ENCODE measurements around the gene PTMA.
"Not testable (repeated sequence)": the region's sequence is repeated elsewhere in the genome, so short reads cannot be mapped to it uniquely, and the experiment has no call there.

Gene PTMA, protein sequence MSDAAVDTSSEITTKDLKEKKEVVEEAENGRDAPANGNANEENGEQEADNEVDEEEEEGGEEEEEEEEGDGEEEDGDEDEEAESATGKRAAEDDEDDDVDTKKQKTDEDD

DNA sequence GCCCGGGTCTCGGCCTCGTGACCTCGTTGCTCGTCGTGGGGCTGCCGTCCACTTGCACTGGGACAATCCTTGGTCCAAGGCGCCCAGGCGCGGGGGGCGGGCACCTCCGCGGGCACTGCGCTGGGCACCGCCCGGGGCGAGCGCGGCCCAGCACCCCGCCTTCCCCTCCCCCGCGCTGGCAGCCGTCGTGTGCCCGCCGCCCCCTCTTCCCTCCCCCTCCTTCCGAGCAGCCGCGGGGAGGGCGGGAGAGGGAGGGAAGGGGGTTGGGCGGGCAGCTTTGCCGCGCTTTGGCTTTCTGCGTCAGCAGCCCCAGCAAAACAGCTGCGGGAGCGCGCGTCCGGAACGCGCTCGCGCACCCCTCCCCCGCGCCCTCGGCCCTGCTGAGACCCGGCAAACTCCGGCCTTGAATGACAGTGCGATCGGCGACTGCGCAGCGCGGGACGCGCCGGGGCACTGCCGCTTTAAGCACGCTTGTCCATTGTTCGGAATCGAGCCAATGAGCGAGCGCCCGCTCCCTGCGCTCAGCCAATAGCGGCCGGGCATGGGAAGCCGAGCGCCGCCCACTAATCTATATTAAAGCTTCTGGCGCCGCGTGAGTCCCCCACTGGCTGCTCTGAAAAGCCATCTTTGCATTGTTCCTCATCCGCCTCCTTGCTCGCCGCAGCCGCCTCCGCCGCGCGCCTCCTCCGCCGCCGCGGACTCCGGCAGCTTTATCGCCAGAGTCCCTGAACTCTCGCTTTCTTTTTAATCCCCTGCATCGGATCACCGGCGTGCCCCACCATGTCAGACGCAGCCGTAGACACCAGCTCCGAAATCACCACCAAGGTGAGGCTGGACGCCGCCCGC is at the start of gene PTMA:
Gene PTMA, plus strand, starts transcription at position 599 of the 846 bp plus-strand sequence. Its CDS starts 182 bp downstream, at position 781.
- peak; percentile 98 to 99 (median 99) for DNase-seq (ENCODE audit: low read depth in 2 of 3, low spot score in 1 of 3)

DNA sequence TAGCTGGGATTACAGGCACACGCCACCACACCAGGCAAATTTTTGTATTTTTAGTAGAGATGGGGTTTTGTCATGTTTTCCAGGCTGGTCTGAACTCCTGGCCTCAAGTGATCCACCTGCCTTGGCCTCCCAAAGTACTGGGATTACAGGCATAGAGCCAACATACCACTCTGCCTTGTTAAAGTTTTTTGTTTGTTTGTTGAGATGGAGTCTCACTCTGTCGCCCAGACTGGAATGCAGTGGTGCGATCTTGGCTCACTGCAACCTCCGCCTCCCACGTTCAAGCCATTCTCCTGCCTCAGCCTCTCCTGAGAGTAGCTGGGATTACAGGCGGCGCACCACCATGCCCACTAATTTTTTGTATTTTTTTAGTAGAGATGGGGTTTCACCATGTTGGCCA is 48.3 kb upstream of the PTMA start:
- not testable (repeated sequence) for DNase-seq (ENCODE audit: low read depth in 2 of 3, low spot score in 1 of 3)

DNA sequence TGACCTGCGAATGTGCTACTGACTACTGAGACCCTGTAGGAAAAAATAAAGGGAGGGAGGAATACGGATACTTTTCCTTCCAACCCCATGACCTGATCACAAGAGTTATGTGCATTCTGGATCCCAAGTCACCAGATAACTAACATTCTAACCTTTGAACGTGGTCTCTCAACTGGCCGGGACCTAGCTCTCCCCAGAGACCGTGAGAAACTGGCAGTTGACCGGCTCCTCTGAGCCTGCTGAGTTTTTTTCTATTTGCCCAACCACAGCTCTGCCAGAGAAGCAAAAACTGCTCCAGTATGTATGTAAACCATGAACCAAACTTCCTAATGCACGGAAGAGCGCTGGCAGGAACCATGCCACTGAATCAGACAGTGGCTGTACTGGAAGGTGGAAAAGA is 47.5 kb upstream of the PTMA start:
- no peak for DNase-seq (ENCODE audit: low read depth in 2 of 3, low spot score in 1 of 3)

DNA sequence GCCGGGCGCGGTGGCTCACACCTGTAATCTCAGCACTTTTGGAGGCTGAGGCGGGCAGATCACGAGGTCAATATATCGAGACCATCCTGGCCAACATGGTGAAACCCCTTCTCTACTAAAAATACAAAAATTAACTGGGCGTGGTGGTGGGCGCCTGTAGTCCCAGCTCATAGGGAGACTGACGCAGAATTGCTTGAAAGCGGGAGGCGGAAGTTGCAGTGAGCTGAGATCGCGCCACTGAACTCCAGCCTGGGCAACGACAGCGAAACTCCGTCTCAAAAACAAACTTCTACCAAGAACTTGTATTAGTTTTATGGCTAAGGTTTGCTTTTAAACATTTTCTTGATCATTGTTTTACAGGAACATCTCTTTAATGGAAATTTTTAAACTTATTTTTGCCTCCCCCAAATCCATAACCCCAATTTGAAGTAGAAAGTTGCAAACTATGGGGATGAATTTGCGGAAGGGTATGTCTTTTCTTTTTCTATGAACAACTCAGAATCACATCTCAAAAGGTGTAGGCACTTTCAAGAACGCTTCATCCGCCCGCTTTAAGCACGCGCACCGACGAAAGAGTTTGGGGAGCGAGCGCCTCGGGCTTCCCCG is 46.8 kb upstream of the PTMA start:
- DNase-seq (ENCODE audit: low read depth in 2 of 3, low spot score in 1 of 3): no peak

DNA sequence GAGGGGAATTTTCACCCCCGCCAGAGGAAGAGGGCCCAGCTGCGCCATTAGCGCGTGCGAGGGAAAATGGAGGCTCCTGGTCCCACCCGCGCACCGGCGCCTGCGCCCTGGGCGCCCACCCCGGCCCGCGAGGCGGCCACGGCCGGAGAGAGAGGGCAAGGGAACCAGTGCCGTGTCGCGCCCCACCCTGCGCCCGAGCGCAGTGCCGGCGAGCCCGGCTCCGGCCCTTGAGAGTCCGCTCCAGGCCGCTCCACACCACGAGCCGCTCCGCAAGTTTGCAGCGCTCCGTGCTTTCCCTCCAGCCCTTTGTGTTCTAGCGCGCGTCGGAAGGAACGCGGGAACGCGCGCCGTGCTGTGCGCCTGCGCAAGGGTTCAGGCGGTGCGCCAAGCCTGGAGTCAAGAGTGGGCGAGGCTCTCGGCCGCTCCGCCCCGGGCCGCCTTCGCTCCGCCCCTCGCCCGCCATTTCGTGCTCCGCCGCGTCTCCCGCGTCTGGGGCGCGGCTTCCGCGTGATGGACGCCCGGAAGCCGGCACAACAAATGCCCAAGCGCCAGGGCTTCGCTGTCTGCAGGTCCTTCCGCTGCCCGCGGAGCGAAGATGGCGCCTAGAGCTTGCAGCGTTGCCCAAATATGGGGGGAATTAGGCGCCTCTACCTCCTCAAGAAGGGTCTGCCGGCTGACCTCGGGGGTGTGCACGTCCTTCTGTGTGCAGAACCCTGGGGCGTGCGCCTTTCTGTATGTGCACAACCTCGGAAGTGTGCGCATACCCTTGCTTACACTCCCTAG is 46.1 kb upstream of the PTMA start:
- DNase-seq (ENCODE audit: low read depth in 2 of 3, low spot score in 1 of 3): peak; percentile 93 to 94 (median 93)

DNA sequence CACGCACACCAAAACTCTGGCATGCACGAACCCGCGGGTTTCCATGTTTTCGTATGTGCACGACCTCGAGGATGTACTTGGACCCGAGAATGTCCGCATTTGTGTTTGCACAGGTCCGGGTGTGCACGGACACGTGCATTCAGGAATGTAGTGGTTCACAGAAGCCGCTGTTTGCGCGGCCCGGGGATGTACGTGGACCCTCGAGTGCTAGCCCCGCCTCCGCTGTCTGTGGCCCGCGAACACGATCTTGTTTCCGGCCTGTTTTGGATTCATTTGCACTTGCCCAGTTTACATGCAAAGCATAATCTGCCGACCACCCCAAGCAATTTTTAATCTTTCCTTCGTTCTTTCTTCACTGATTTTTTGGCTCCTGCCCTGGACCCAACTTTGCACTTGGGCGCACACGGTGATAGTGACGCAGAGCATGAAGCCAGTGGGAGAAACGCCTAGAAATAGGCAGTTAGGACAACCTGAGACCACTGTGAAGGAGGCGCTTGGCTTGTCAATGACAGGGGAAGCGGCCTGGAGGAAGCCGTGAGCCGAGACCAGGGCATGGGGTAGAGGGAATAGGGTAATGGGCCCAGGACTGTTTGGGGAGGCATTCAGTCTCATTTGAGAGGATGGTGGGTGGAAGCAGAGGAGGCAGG is 45.4 kb upstream of the PTMA start:
- DNase-seq (ENCODE audit: low read depth in 2 of 3, low spot score in 1 of 3): no peak

DNA sequence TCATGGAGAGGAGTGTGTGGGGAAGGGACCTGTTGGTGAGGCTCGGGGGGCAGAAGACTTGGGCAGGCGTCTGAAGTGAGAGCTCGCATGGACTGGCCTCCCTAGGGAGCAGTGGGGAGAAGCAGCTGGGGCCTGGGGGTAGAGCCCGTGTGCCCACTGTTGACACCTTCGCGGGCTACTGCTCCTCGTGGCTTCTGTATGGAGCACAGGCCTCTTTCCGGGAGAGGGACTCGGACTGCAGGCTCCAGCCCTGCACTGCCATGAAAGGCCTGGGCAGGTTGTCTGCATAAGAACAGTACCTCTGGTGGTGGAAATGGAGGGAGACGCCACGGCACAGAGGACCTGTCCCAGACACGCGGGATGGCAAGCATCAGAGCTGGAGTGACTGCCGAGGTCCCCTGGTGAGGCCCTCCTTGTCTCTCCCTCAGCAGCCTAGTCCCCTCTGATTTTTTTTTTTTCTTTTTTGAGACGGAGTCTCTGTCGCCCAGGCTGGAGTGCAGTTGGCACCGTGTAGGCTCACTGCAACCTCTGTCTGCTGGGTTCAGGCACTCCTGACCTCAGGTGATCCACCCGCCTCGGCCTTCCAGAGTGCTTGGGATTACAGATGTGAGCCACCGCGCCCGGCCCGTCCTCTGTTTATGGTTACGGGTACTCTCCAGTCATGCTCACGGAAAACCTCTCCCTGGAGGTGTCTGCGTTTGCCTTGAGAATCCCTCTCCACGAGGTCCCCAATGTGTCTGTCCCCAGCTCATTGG is 44.7 kb upstream of the PTMA start:
- no peak for DNase-seq (ENCODE audit: low read depth in 2 of 3, low spot score in 1 of 3)

DNA sequence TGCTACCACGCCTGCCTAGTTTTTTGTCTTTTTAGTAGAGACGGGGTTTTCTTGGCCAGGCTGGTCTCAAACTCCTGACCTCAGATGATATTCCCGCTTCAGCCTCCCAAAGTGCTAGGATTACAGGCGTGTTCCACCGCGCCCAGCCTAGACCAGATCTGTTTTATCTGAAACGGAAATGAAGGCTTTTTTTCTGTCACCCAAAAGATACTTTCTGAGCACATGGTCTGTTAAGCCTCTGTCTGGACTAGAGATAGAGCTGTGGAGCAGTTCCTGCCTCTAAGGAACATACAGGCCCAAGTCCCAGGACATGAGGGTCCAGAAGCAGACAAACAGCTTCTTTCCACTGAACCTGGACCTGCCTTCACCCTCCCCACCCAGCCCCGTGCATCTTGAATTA is 43.6 kb upstream of the PTMA start:
- DNase-seq (ENCODE audit: low read depth in 2 of 3, low spot score in 1 of 3): no peak

DNA sequence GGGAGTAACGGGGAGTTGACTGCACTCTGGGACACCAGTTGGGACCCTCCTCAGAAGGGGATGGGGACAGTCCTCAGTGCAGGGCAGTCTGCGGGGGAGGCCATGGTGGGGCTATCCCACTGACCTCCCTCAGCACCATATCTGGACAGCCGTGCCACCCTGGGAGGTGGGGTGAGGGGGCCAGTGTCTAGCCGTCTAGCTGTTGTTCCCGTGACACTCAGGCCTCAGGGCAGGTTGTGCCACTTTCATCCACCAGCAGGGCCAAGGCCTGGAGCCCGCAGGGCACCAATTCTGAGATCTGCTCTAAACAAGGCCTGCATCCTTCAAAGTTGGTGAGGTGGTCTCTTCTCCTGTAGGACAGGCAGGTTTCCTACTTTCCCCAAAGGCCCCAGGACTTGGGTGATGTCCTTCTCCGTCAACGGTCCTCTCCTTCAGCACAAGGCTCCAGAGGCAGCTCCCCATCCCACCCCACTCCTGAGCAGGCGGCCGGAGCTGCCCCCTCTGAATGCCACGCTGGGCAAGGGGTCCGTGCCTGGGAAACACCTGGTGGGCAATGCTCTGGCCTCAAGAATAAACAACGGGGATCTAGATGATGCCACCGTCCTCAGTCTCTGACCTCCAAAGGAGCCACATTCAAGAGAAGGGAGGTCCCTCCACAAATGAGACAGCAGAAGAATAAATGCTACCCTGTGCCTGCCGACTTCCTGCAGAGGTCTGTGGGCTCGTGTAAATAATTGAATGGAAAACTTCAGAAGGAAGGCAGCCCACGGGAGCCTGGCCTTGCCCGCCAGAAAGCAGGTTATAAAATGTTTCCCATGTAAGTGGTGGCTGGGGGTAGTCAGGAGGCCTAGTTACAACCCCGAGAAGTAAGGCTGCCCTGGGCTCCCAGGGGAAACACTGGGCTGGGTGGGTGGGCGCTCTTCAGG is 42.8 kb upstream of the PTMA start:
- no peak for DNase-seq (ENCODE audit: low read depth in 2 of 3, low spot score in 1 of 3)

DNA sequence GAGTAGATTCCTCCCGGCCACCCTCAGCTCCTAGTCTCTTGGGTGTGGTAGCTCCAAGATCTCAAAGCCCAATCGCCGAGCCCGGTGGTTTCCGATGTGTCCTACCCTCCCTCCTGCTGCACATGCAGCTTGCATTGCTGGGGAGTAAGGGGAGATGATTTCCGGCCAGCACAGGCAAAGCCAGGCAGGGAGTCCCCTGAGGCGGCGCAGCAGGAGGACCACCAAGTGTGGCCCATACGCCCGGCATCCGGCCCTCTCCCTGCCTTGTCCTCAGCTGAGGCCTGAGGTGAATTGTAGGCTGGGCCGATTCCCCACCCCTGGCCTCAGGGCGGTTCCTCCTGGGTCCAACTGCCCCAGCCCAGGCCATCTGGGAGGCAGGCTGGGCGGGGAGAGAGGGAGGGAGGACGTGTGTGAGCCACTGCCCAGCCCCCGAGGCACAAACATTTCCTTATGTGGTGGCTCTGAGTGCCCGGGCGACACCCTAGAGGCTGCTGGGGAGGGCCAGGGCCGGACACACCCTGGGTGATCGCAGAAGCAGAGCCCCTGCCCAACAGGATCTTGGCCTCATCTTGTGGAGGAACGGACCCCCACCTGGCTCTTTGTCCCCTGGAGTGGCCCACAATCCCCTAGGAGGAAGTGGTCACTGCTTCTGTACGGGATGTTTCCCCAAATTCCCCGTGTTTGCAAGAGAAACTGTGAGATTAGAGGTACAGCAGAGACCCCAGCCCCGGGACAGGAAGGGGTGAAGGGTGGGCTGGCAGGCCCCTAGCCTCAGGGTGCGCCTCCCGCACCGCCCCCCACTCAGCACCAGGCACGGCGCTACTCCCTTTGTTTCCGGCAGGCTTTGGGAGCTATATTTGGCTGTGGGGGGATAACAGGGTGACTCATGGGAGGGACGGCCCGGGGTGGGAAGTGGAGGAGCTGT is 41.9 kb upstream of the PTMA start:
- DNase-seq (ENCODE audit: low read depth in 2 of 3, low spot score in 1 of 3): no peak

DNA sequence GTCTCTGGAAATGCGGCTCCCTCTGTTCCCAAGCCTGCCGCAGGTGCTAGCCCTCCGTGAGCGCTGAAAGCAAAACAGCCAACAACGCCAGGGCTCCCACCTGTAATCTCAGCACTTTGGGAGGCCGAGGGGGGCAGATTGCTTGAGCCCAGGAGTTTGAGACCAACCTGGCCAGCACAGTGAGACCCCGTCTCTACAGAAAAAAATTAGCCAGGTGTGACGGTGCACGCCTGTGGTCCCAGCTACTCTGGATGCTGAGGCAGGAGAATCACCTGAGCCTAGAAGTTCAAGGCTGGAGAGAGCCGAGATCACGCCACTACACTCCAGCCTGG is 41.3 kb upstream of the PTMA start:
- no peak for DNase-seq (ENCODE audit: low read depth in 2 of 3, low spot score in 1 of 3)

DNA sequence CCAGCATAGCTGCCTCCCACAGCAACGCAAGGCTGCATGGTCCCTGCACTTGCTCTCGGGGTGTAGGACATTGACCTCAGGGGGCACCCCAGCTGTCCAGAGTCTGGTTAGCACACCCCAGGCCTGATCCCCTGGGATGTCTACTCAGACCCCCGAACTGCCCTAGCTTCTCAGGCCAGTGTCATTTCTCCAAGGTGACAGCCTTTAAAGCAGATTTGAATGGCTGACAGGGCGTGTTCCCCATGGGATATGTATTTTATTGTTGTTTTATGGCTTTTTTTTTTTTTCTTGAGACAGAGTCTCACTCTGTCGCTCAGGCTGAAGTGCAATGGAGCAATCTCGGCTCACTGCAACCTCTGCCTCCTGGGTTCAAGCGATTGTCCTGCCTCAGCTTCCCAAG is 40.8 kb upstream of the PTMA start:
- DNase-seq (ENCODE audit: low read depth in 2 of 3, low spot score in 1 of 3): no peak

DNA sequence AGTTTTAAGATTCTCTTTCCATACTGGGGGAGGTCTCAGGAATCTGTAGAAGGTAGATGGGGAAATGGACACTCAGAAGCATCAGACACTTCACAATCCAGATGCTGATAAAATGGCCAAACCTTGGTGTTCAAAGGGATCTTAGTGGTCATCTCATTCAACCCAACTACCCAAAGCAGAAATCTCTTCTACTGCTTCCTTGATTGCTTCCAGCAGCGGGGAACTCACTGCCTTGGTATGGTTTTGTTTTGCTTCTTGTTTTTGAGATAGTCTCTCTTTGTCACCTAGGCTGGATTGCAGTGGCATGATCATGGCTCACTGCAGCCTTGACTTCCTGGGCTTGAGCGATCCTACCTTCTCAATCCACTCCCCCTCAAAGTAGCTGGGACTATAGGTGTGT is 39.3 kb upstream of the PTMA start:
- DNase-seq (ENCODE audit: low read depth in 2 of 3, low spot score in 1 of 3): no peak

DNA sequence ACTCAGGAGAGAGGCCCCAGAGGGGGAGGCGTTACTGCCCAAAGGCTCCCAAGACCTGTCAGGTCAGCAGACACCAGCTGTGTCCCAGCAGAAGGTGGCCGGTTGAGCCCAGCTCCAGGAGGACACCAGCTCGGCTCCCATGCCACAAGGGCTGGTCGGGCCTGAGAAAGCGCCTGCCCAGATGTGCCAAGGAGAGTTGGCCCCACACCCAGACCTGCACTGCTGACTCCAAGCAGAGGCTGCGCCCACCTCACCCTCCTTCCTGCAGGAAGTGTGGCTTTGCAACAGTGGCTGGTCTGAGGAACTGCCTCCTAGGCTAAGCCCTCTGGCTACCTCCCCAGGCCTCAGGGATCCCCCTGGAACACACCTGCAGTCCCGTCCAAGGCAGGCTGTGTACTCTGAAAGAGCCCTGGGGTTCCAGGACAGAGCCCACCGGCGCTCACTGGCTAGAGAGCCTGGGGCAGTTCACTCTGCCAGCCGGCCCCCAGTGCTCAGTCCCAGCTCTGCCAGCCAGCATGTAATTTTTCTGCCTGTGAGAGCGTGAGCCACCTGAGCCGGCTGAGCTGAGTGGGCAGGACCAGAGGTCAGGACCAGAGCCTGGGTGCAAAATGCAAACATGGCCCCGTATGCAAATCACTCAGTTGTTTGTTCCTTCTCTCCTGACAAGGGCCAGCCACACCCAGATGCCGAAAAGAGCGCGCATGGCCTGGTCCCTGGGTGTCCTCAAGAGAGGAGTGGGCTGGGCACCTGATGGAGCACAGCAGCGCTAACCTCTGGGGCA is 36.9 kb upstream of the PTMA start:
- no peak for DNase-seq (ENCODE audit: low read depth in 2 of 3, low spot score in 1 of 3)

DNA sequence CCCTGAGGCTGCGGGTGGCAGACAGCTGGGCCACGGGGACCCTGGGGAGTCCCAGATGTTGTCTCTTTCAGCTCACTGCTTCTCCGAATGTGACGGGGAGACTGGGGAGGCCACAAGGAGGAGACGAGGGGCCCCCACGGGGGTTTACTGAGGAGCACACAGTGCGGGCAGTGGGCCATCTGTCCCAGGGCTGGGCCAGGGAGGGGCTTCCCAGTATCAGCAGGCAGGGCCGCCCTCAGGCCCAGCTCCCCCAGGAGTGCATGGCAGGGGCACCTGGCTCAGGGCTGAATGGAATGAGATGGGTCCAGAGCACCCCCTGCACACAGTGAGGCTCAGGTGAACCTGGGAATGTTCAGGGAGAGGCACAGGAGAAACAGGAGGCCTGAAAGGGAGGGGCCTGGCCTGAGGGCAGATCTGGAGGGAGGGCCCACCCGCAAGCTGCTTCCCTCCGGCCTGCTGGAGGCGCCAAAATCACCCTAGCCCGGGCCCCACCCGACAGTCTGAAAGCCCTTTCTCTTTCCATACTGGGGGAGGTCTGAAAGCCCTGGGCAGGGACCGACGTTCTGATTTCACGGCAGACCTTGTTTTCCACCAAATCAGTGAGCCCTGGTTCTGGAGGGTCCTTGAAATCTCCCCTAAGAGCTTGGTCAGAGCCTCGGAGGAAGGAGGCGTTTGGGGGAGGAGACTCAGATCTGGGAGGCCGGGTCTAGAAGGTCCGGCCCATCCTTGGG is 35.5 kb upstream of the PTMA start:
- DNase-seq (ENCODE audit: low read depth in 2 of 3, low spot score in 1 of 3): no peak

DNA sequence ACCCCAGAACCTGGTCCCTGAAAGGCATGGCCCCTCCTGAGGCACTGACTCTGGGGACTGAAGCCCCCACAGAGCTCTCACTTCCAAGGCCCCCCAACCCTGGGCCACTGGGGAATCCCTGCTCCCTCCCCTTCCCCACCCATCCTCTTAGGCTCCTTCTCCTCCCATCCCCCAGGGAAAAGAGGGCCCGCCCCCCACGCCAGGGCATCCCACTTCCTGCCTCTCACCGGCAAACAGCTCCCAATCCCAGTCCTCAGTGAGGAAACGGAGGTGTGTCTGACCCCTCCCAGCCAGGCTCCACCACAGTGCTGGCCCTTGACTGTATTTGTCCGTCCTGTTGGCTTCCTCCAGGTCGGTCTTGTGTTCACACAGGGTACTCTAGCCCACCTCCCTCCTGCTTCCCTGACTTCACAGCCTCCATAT is 35.0 kb upstream of the PTMA start:
- no peak for DNase-seq (ENCODE audit: low read depth in 2 of 3, low spot score in 1 of 3)

All from stimulated activated CD4-positive, alpha-beta T cell treated with anti-CD3 and anti-CD28 coated beads, Interleukin-12 subunit alpha, Interleukin-12 subunit beta, amount 100 ng/mL, for 48 hours (primary cell).